ENCODE measurements around the gene DEFB129. TPM values are rescaled to one million over a fixed set of nuclear protein-coding genes. Genes with fewer than 3 reads are reported as not detected.
"Not testable (repeated sequence)": the region's sequence is repeated elsewhere in the genome, so short reads cannot be mapped to it uniquely, and the experiment has no call there.

The DEFB129 gene
- total RNA-seq, 6 experiments from 2014 or later, result not detected

GRCh38 chr20:215796-216195 lies 11.3 kb upstream of the DEFB129 start:
- Histone ChIP-seq H3K27ac (no peak overlapping the region), H3K9me3 (no peaks in the 10 kb centered on the region), H3K27me3 (no peaks in the 10 kb centered on the region), H3K4me1 (no peaks in the 10 kb centered on the region), H3K4me3 (no peak overlapping the region), H3K36me3 (no peaks in the 10 kb centered on the region)
- TF ChIP-seq CTCF (IDR thresholded peaks at IDR 0.05), result no peak
- TF ChIP-seq POLR2A (IDR thresholded peaks at IDR 0.05), result no peak
- DNase-seq (no peak), ATAC-seq (no peak)
- intact Hi-C loops (cut with DNase I), result loop anchor here in 1 of 2 donors (10.0 kb wide), 1 partner anchor 59 kb away; no protein-coding TSS in a partner anchor
- 67% methylated on average over 1 of the region's 1 CpG for WGBS (ENCODE audit: insufficient coverage, low coverage, low lambda C conversion rate, missing lambda C conversion rate)

- H3K4me3 ChIP-seq, result no peak overlapping the region
These were observed 9.8 kb upstream of the DEFB129 start for GRCh38 chr20:217266-217665.

GRCh38 chr20:219290-220115 lies 7.6 kb upstream of the DEFB129 start:
- Histone ChIP-seq H3K4me1 (no peaks in the 10 kb centered on the region), H3K36me3 (no peaks in the 10 kb centered on the region), H3K4me3 (no peak overlapping the region), H3K9me3 (no peaks in the 10 kb centered on the region), H3K27ac (no peak overlapping the region), H3K27me3 (peaks cover 0 to 6% of the 10 kb centered on the region in 2 donors)
- DNase-seq (no peak), ATAC-seq (peak in 3 of 4 donors; percentile 48 to 57 (median 50))
- intact Hi-C loops (cut with DNase I), result loop anchor here in 1 of 2 donors (10.0 kb wide), 1 partner anchor 55 kb away; no protein-coding TSS in a partner anchor
- WGBS (ENCODE audit: insufficient coverage, low coverage, low lambda C conversion rate, missing lambda C conversion rate), result 0% methylated on average over 1 of the region's 1 CpG
- no peak for TF ChIP-seq POLR2A (IDR thresholded peaks at IDR 0.05)
- peak in 3 of 4 donors; percentile 15 to 37 (median 29) for TF ChIP-seq CTCF (IDR thresholded peaks at IDR 0.05)

More at GRCh38 chr20:217266-217665, 9.8 kb upstream of the DEFB129 start:
- intact Hi-C loops (cut with DNase I), result loop anchor here in 1 of 2 donors (10.0 kb wide), 1 partner anchor 58 kb away; no protein-coding TSS in a partner anchor
- H3K27ac ChIP-seq, result no peak overlapping the region
- 40% methylated on average over 1 of the region's 1 CpG for WGBS (ENCODE audit: insufficient coverage, low coverage, low lambda C conversion rate, missing lambda C conversion rate)
- H3K36me3 ChIP-seq, result no peaks in the 10 kb centered on the region
- TF ChIP-seq CTCF (IDR thresholded peaks at IDR 0.05) (no peak), POLR2A (IDR thresholded peaks at IDR 0.05) (no peak)
- no peaks in the 10 kb centered on the region for H3K4me1 ChIP-seq
- H3K9me3 ChIP-seq, result no peaks in the 10 kb centered on the region
- no peak for ATAC-seq
- peaks cover 0 to 2% of the 10 kb centered on the region in 2 donors for H3K27me3 ChIP-seq
- DNase-seq, result no peak

- DNase-seq (no peak), ATAC-seq (no peak)
- TF ChIP-seq POLR2A (IDR thresholded peaks at IDR 0.05) (no peak), CTCF (IDR thresholded peaks at IDR 0.05) (no peak)
- Histone ChIP-seq H3K4me1 (no peaks in the 10 kb centered on the region), H3K27me3 (peaks cover 0 to 6% of the 10 kb centered on the region in 2 donors), H3K36me3 (no peaks in the 10 kb centered on the region), H3K27ac (no peak overlapping the region), H3K9me3 (no peaks in the 10 kb centered on the region), H3K4me3 (no peak overlapping the region)
- intact Hi-C loops (cut with DNase I), result no loop called here
- WGBS (ENCODE audit: insufficient coverage, low coverage, low lambda C conversion rate, missing lambda C conversion rate), result 50% methylated on average over 1 of the region's 1 CpG
These were observed 5.7 kb upstream of the DEFB129 start for GRCh38 chr20:221258-221830.

GRCh38 chr20:225879-226278 lies 1.2 kb upstream of the DEFB129 start:
- H3K36me3 ChIP-seq; H3K27ac ChIP-seq; H3K9me3 ChIP-seq; H3K4me1 ChIP-seq; H3K4me3 ChIP-seq; ATAC-seq; H3K27me3 ChIP-seq; intact Hi-C loops (cut with DNase I); DNase-seq: not testable (repeated sequence)
- 69% methylated on average over 3 of the region's 3 CpGs for WGBS (ENCODE audit: insufficient coverage, low coverage, low lambda C conversion rate, missing lambda C conversion rate)
